B cell (primary cell): ENCODE data around the gene TTC9. TPM values are rescaled to one million over a fixed set of nuclear protein-coding genes. Genes with fewer than 3 reads are reported as not detected.

Source experiments
- ATAC-seq: fragments of 200-7000 bp; cut with Tn5 transposase; one replicate; pipeline ENCODE4 v1.10.0; 2021; ENCODE audit warnings: low read depth, mild to moderate bottlenecking, moderate number of reproducible peaks, moderate library complexity
- CTCF ChIA-PET: fragments of 350-600 bp; sonication (Branson Sonifier 250); formaldehyde crosslinking; loops from one replicate; lab custom pipeline; 2021; ENCODE audit warnings: antibody characterized with exemption, inconsistent platforms; lab: Charles Lee
- POLR2A ChIA-PET: fragments of 350-600 bp; sonication (Branson Sonifier 250); formaldehyde crosslinking; loops from one replicate; lab custom pipeline; 2021; ENCODE audit warnings: antibody characterized with exemption; lab: Charles Lee
- DNase-seq: peaks from one replicate; pipeline ENCODE4 v3.0.0; 2013
- H2AFZ ChIP-seq: 2 replicates; pipeline ENCODE4 v1.6.1; 2012; ENCODE audit warnings: mild to moderate bottlenecking, low read depth, low read length; ENCODE audit not compliant: insufficient read depth, poor library complexity, severe bottlenecking
- H3K27ac ChIP-seq, 2 donors: 1 replicate in 1 of 2; 2 replicates in 1 of 2; pipeline ENCODE4 v1.5.1; 2012 to 2013; ENCODE audit warnings: low read length in 2 of 2, mild to moderate bottlenecking in 2 of 2, moderate library complexity in 1 of 2
- H3K27me3 ChIP-seq, 4 experiments: fragments of 200-600 bp in 1 of 4; sonication (generic) in 1 of 4; replicated peaks in 1 of 4; 1 replicate in 2 of 4; 2 replicates in 2 of 4; pipeline versions ENCODE4 v1.6.1 to v1.7.0; 2013 to 2016; ENCODE audit warnings: low read length in 3 of 4, mild to moderate bottlenecking in 2 of 4, mixed read lengths in 1 of 4, moderate library complexity in 1 of 4; ENCODE audit not compliant: insufficient read depth in 4 of 4, control insufficient read depth in 3 of 4; ENCODE audit errors: control extremely low read depth in 1 of 4
- H3K36me3 ChIP-seq, 2 experiments: replicated peaks in 1 of 2; 1 replicate in 1 of 2; 2 replicates in 1 of 2; pipeline versions ENCODE4 v1.6.1 to v1.7.1; 2013; ENCODE audit warnings: low read length in 1 of 2; ENCODE audit not compliant: insufficient read depth in 2 of 2, control insufficient read depth in 1 of 2; ENCODE audit errors: control extremely low read depth in 1 of 2, extremely low read depth in 1 of 2
- H3K4me1 ChIP-seq, 2 donors: fragments of 200-600 bp in 1 of 2; sonication (generic) in 1 of 2; 1 replicate in 1 of 2; 2 replicates in 1 of 2; pipeline versions ENCODE4 v1.5.1 to v1.6.1; 2013 to 2017; ENCODE audit warnings: low read length in 2 of 2; ENCODE audit not compliant: control insufficient read depth in 2 of 2, insufficient read depth in 2 of 2
- H3K4me2 ChIP-seq: replicated peaks from 2 replicates; pipeline ENCODE3; 2012; ENCODE audit warnings: mild to moderate bottlenecking, low read depth, low read length; ENCODE audit not compliant: poor library complexity, severe bottlenecking
- H3K4me3 ChIP-seq, 5 experiments: fragments of 200-600 bp in 1 of 5; sonication (generic) in 1 of 5; 1 replicate in 3 of 5; 2 replicates in 2 of 5; pipeline versions ENCODE4 v1.5.1 to v1.7.0; 2011 to 2016; ENCODE audit warnings: low read length in 4 of 5, mild to moderate bottlenecking in 4 of 5, low read depth in 2 of 5, control low read depth in 1 of 5, moderate library complexity in 1 of 5; ENCODE audit not compliant: insufficient read depth in 1 of 5; ENCODE audit errors: control extremely low read depth in 1 of 5, extremely low read depth in 1 of 5
- H3K79me2 ChIP-seq: fragments of 200-600 bp; sonication (generic); one replicate; pipeline ENCODE4 v1.6.0; 2016; ENCODE audit warnings: low read length; ENCODE audit not compliant: control insufficient read depth, insufficient read depth
- H3K9ac ChIP-seq: fragments of 200-600 bp; sonication (generic); 2 replicates; pipeline ENCODE4 v1.6.1; 2017; ENCODE audit warnings: mild to moderate bottlenecking, low read length, moderate library complexity
- H3K9me3 ChIP-seq, 3 donors: one replicate each; pipeline versions ENCODE4 v1.6.1 to v1.7.1; 2013; ENCODE audit warnings: low read length in 2 of 3; ENCODE audit not compliant: control insufficient read depth in 2 of 3, insufficient read depth in 1 of 3; ENCODE audit errors: control extremely low read depth in 1 of 3
- H4K20me1 ChIP-seq: 2 replicates; pipeline ENCODE4 v1.6.0; 2012; ENCODE audit warnings: mild to moderate bottlenecking, low read length; ENCODE audit not compliant: insufficient read depth, control insufficient read depth, poor library complexity, severe bottlenecking
- H3K27ac Mint-ChIP-seq: one replicate; pipeline ENCODE4 v1.8.0; 2021; ENCODE audit warnings: mixed read lengths
- H3K27me3 Mint-ChIP-seq: one replicate; pipeline ENCODE4 v1.8.0; 2021; ENCODE audit warnings: mixed read lengths
- H3K4me1 Mint-ChIP-seq: one replicate; pipeline ENCODE4 v1.8.0; 2021; ENCODE audit warnings: mixed read lengths
- H3K4me3 Mint-ChIP-seq: one replicate; pipeline ENCODE4 v1.8.0; 2021; ENCODE audit warnings: mixed read lengths
- H3K9me3 Mint-ChIP-seq: one replicate; pipeline ENCODE4 v1.8.0; 2022; ENCODE audit warnings: mixed read lengths; ENCODE audit not compliant: insufficient read depth
- EZH2 ChIP-seq: IDR thresholded peaks from 2 replicates; pipeline ENCODE4 v1.6.1; 2012; ENCODE audit warnings: borderline replicate concordance, low read depth, mild to moderate bottlenecking, moderate library complexity, low read length; ENCODE audit not compliant: insufficient read depth, poor library complexity, severe bottlenecking
- WGBS: methylation state at CpG from one replicate; pipeline ENCODE4 v1.1.5; 2013; ENCODE audit warnings: missing lambda C conversion rate; ENCODE audit not compliant: insufficient coverage; 5-methylcytosine and 5-hydroxymethylcytosine counted together
- intact Hi-C: fragments of 100-400 bp; cut with micrococcal nuclease; formaldehyde crosslinking; loops from one replicate; pipeline ENCODE4 v1.10.0; 2022
- polyA plus RNA-seq: library from polyadenylated mRNA; depleted of rRNA; stranded (reverse); fragments of >200 nt; gene quantifications from 2 replicates; pipeline ENCODE4 v1.2.3, GENCODE V29; 2012
- total RNA-seq, 2 donors: library from RNA; stranded (reverse); fragments of 120-200 nt in 1 of 2; gene quantifications; 1 replicate in 1 of 2; 2 replicates in 1 of 2; pipeline versions ENCODE4 v1.2.3 to v1.2.4, GENCODE V29; 2013 to 2022
- TF ChIP-seq, protein P1 (sequence below): fragments of 200-600 bp; IDR thresholded peaks from one replicate; pipeline ENCODE4 v1.8.0; 2022; ENCODE audit warnings: antibody characterized with exemption, mild to moderate bottlenecking

The TTC9 gene
- total and polyA plus RNA-seq, 2 donors (not counting 1 experiment from before 2014, with no cell fraction given), result 15.3 to 16.3 TPM

DNA sequence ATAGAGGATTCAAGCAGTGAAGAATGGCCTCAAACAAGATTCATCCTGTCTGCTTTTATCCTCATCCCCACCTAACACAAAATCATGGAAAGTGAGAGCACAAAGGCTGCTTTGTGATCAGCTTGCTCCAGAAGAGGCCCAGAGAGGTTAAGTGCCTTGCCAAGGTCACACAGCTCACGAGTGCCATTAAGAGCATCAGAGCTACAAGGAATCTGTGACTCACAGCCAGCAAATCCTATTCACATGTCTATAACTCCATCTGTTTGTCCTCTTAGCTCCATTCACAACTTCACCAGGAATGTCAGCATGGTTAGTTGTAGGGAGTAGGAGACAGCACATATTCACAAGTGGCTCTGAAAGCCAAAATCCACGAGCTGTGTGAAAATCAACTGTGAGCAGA lies 79.8 kb downstream of the TTC9 start:
- ChIA-PET CTCF (interaction anchor here (1.5 to 2.1 kb wide), 3 partner anchors 8 to 99 kb away, joined by 4 to 6 read pairs (median 5); no protein-coding TSS in a partner anchor), POLR2A (no interaction called here)
- H3K27ac Mint-ChIP-seq, result no peak overlapping the region
- no peaks in the 10 kb centered on the region for H3K27me3 Mint-ChIP-seq
- ATAC-seq (no peak), DNase-seq (no peak)
- intact Hi-C loops, result no loop called here
- Histone ChIP-seq H3K4me3 (no peak overlapping the region), H3K9me3 (no peaks in the 10 kb centered on the region), H3K36me3 (no peaks in the 10 kb centered on the region), H3K4me2 (no peak overlapping the region), H3K79me2 (no peaks in the 10 kb centered on the region), H4K20me1 (no peaks in the 10 kb centered on the region), H3K27ac (no peak overlapping the region), H3K27me3 (no peaks in the 10 kb centered on the region), H3K4me1 (peaks cover under 1 to 3% of the 10 kb centered on the region in 2 donors), H3K9ac (no peak overlapping the region), H2AFZ (no peak overlapping the region)
- 100% methylated on average over 2 of the region's 2 CpGs for WGBS
- no peak overlapping the region for H3K4me3 Mint-ChIP-seq
- peaks cover 9% of the 10 kb centered on the region for H3K4me1 Mint-ChIP-seq
- no peak for TF ChIP-seq EZH2
- TF ChIP-seq, protein P1, sequence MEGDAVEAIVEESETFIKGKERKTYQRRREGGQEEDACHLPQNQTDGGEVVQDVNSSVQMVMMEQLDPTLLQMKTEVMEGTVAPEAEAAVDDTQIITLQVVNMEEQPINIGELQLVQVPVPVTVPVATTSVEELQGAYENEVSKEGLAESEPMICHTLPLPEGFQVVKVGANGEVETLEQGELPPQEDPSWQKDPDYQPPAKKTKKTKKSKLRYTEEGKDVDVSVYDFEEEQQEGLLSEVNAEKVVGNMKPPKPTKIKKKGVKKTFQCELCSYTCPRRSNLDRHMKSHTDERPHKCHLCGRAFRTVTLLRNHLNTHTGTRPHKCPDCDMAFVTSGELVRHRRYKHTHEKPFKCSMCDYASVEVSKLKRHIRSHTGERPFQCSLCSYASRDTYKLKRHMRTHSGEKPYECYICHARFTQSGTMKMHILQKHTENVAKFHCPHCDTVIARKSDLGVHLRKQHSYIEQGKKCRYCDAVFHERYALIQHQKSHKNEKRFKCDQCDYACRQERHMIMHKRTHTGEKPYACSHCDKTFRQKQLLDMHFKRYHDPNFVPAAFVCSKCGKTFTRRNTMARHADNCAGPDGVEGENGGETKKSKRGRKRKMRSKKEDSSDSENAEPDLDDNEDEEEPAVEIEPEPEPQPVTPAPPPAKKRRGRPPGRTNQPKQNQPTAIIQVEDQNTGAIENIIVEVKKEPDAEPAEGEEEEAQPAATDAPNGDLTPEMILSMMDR, result no peak
- H3K9me3 Mint-ChIP-seq, result no peaks in the 10 kb centered on the region

DNA sequence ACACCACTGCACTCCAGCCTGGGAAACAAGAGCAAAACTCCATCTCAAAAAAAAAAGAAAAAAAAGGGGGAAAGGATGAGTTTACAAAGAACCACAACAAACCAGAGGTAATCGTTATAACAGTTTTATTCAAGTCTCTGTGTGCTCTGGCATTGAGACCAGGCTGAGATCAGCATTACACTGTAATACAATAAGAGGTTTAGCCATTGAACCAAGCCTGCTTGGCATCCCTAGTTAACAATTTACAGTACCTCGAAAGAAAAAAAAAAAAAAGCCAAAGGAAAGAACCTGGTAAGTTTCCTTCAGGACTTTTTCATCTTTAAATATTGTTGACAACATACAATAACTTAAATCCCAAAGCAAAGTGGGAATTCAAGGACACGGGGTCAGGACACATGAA lies 80.7 kb downstream of the TTC9 start:
- H3K27ac ChIP-seq, result no peak overlapping the region
- Mint-ChIP-seq H3K4me3 (no peak overlapping the region), H3K4me1 (peaks cover 18% of the 10 kb centered on the region), H3K27me3 (no peaks in the 10 kb centered on the region), H3K27ac (no peak overlapping the region), H3K9me3 (no peaks in the 10 kb centered on the region)
- DNase-seq (no peak), ATAC-seq (no peak)
- peaks cover 6 to 10% of the 10 kb centered on the region in 2 donors for H3K4me1 ChIP-seq
- no peaks in the 10 kb centered on the region for H4K20me1 ChIP-seq
- intact Hi-C loops, result no loop called here
- POLR2A ChIA-PET, result no interaction called here
- H3K4me2 ChIP-seq, result no peak overlapping the region
- no CpG with 5 or more reads among the region's 3 CpGs for WGBS
- TF ChIP-seq, protein P1, result no peak
- no peak for TF ChIP-seq EZH2
- H3K9ac ChIP-seq, result no peak overlapping the region
- H3K79me2 ChIP-seq, result no peaks in the 10 kb centered on the region
- no peak overlapping the region for H3K4me3 ChIP-seq
- no peaks in the 10 kb centered on the region for H3K36me3 ChIP-seq
- no peaks in the 10 kb centered on the region for H3K27me3 ChIP-seq
- H3K9me3 ChIP-seq, result no peaks in the 10 kb centered on the region
- H2AFZ ChIP-seq, result no peak overlapping the region
- CTCF ChIA-PET, result interaction anchor here (1.0 to 2.1 kb wide), 3 partner anchors 10 to 95 kb away, joined by 4 to 6 read pairs (median 5); no protein-coding TSS in a partner anchor
